ENCODE measurements around the gene CDCA7L. TPM values are rescaled to one million over a fixed set of nuclear protein-coding genes. Genes with fewer than 3 reads are reported as not detected.

The CDCA7L gene
- total RNA-seq, 1 experiment from 2014 or later, result 107 TPM

DNA sequence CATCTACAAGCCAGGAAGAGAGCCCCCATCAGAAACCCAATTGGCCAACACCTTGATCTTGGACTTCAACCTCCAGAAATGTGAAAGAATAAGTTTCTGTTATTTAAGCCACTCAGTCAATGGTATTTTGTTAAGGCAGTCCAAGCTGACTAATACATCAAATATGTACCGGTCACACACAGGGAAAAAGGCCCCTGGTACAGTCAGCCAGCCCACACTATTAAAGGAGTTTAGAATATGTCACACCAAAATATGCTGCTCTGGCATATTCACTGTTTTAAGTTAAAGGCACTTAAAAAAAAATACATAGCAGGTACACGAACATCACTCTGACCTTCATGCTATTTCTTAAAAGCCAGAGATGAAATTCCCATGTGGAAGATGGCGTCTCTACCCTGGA lies 15.2 kb upstream of the CDCA7L start:
- intact Hi-C loops (cut with micrococcal nuclease), result no loop called here
- no peaks in the 10 kb centered on the region for H3K9me2 ChIP-seq (ENCODE audit: insufficient read depth)
- no peaks in the 10 kb centered on the region for H3K9me3 ChIP-seq (ENCODE audit: control insufficient read depth in 1 of 2, insufficient read depth in 1 of 2, low read depth in 1 of 2, low read length in 2 of 2)
- H3K79me2 ChIP-seq (ENCODE audit: insufficient read depth, low read length), result no peaks in the 10 kb centered on the region
- no peaks in the 10 kb centered on the region for H3K36me3 ChIP-seq (ENCODE audit: control insufficient read depth in 1 of 2, insufficient read depth in 2 of 2, low read length in 2 of 2)
- H4K20me1 ChIP-seq (ENCODE audit: insufficient read depth), result no peaks in the 10 kb centered on the region
- BruUV-seq (replicated peaks), result no TSS peak
- ATAC-seq (peak; percentile 53; the same call in 1 of the 2 replicates), DNase-seq (ENCODE audit: low read depth, low spot score) (no peak)
- peak overlapping the region; percentile 42 for H3K4me2 ChIP-seq (ENCODE audit: low read length)
- H3K27me3 ChIP-seq (ENCODE audit: insufficient read depth, low read length), result no peaks in the 10 kb centered on the region
- ChIA-PET CTCF (no interaction called here), RAD21 (ENCODE audit: low non-redundant PET in 1 of 2, low total read pairs in 2 of 2, uncharacterized antibody in 2 of 2, unreplicated experiment in 2 of 2) (no interaction called here), POLR2A (no interaction called here)
- TF ChIP-seq ZNF274 (IDR thresholded peaks at IDR 0.05; ENCODE audit: low read depth, low read length) (no peak), SP1 (IDR thresholded peaks at IDR 0.05; ENCODE audit: low read depth) (no peak), CBX3 (IDR thresholded peaks at IDR 0.05; ENCODE audit: low read depth) (no peak), EZH2 (IDR thresholded peaks at IDR 0.05) (no peak), POLR2AphosphoS5 (IDR thresholded peaks at IDR 0.05; ENCODE audit: low read depth, low read length) (no peak)
- TF ChIP-seq, protein P1, sequence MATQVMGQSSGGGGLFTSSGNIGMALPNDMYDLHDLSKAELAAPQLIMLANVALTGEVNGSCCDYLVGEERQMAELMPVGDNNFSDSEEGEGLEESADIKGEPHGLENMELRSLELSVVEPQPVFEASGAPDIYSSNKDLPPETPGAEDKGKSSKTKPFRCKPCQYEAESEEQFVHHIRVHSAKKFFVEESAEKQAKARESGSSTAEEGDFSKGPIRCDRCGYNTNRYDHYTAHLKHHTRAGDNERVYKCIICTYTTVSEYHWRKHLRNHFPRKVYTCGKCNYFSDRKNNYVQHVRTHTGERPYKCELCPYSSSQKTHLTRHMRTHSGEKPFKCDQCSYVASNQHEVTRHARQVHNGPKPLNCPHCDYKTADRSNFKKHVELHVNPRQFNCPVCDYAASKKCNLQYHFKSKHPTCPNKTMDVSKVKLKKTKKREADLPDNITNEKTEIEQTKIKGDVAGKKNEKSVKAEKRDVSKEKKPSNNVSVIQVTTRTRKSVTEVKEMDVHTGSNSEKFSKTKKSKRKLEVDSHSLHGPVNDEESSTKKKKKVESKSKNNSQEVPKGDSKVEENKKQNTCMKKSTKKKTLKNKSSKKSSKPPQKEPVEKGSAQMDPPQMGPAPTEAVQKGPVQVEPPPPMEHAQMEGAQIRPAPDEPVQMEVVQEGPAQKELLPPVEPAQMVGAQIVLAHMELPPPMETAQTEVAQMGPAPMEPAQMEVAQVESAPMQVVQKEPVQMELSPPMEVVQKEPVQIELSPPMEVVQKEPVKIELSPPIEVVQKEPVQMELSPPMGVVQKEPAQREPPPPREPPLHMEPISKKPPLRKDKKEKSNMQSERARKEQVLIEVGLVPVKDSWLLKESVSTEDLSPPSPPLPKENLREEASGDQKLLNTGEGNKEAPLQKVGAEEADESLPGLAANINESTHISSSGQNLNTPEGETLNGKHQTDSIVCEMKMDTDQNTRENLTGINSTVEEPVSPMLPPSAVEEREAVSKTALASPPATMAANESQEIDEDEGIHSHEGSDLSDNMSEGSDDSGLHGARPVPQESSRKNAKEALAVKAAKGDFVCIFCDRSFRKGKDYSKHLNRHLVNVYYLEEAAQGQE (IDR thresholded peaks at IDR 0.05; ENCODE audit: low read depth), result no peak
- H3K4me1 ChIP-seq (ENCODE audit: control insufficient read depth in 1 of 2, insufficient read depth in 2 of 2, low read length in 2 of 2), result peaks cover 0 to 10% of the 10 kb centered on the region in 2 experiments; a peak in 2 of 4 replicates
- H3K4me3 ChIP-seq (replicated peaks in 1 of 2; ENCODE audit: low read depth in 1 of 2, low read length in 2 of 2), result no peak overlapping the region
- no peak overlapping the region for H3K9ac ChIP-seq (ENCODE audit: low read length)
- H2AFZ ChIP-seq (ENCODE audit: low read depth, low read length, poor library complexity, severe bottlenecking), result peak overlapping the region; percentile 74
- no peak overlapping the region for H3K27ac ChIP-seq (ENCODE audit: low read depth, low read length)

DNA sequence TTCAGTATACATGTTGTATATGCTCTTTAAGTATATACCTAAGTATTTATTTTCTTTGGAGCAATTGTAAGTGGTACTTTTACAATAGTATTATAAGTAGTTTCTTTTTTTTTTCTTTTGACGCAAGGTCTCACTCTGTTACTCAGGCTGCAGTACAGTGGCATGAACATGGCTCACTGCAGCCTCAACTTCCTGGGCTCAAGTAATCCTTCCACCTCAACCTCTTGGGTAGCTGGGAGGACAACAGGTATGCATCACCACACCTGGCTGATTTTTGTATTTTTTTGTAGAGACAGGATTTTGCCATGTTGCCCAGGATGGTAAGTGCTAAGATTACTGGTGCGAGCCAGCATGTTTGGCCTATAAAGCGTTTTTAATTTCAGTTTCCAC lies 13.7 kb upstream of the CDCA7L start:
- intact Hi-C loops (cut with micrococcal nuclease), result no loop called here
- Histone ChIP-seq H3K4me1 (ENCODE audit: control insufficient read depth in 1 of 2, insufficient read depth in 2 of 2, low read length in 2 of 2) (peaks cover 0 to 10% of the 10 kb centered on the region in 2 experiments; a peak in 2 of 4 replicates), H3K4me2 (ENCODE audit: low read length) (no peak overlapping the region), H3K9me2 (ENCODE audit: insufficient read depth) (no peaks in the 10 kb centered on the region), H3K36me3 (ENCODE audit: control insufficient read depth in 1 of 2, insufficient read depth in 2 of 2, low read length in 2 of 2) (no peaks in the 10 kb centered on the region), H2AFZ (ENCODE audit: low read depth, low read length, poor library complexity, severe bottlenecking) (no peak overlapping the region), H3K9ac (ENCODE audit: low read length) (no peak overlapping the region), H3K27me3 (ENCODE audit: insufficient read depth, low read length) (no peaks in the 10 kb centered on the region), H3K27ac (ENCODE audit: low read depth, low read length) (no peak overlapping the region), H3K4me3 (replicated peaks in 1 of 2; ENCODE audit: low read depth in 1 of 2, low read length in 2 of 2) (no peak overlapping the region), H3K79me2 (ENCODE audit: insufficient read depth, low read length) (no peaks in the 10 kb centered on the region), H3K9me3 (ENCODE audit: control insufficient read depth in 1 of 2, insufficient read depth in 1 of 2, low read depth in 1 of 2, low read length in 2 of 2) (no peaks in the 10 kb centered on the region), H4K20me1 (ENCODE audit: insufficient read depth) (no peaks in the 10 kb centered on the region)
- no peak for DNase-seq (ENCODE audit: low read depth, low spot score)
- POLR2A ChIA-PET, result interaction anchor here (0.7 kb wide), 1 partner anchor 13 kb away, joined by 4 read pairs; no protein-coding TSS in a partner anchor
- CTCF ChIA-PET, result no interaction called here
- TF ChIP-seq EZH2 (IDR thresholded peaks at IDR 0.05) (no peak), FOSL1 (IDR thresholded peaks at IDR 0.05; ENCODE audit: low read depth) (no peak), CEBPB (IDR thresholded peaks at IDR 0.05; ENCODE audit: low read depth) (no peak), SP1 (IDR thresholded peaks at IDR 0.05; ENCODE audit: low read depth) (no peak), YY1 (IDR thresholded peaks at IDR 0.05; ENCODE audit: extremely low read depth, insufficient replicate concordance, low read depth, low read length) (no peak), POLR2AphosphoS5 (IDR thresholded peaks at IDR 0.05; ENCODE audit: low read depth, low read length) (no peak)
- TF ChIP-seq, protein P2, sequence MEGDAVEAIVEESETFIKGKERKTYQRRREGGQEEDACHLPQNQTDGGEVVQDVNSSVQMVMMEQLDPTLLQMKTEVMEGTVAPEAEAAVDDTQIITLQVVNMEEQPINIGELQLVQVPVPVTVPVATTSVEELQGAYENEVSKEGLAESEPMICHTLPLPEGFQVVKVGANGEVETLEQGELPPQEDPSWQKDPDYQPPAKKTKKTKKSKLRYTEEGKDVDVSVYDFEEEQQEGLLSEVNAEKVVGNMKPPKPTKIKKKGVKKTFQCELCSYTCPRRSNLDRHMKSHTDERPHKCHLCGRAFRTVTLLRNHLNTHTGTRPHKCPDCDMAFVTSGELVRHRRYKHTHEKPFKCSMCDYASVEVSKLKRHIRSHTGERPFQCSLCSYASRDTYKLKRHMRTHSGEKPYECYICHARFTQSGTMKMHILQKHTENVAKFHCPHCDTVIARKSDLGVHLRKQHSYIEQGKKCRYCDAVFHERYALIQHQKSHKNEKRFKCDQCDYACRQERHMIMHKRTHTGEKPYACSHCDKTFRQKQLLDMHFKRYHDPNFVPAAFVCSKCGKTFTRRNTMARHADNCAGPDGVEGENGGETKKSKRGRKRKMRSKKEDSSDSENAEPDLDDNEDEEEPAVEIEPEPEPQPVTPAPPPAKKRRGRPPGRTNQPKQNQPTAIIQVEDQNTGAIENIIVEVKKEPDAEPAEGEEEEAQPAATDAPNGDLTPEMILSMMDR (IDR thresholded peaks at IDR 0.05 in 2 of 3, conservative IDR thresholded peaks at IDR 0.05 in 1 of 3; ENCODE audit: borderline replicate concordance in 1 of 3, insufficient read depth in 1 of 3, low read depth in 2 of 3, low read length in 2 of 3), result no peak
- RAD21 ChIA-PET (ENCODE audit: low non-redundant PET in 1 of 2, low total read pairs in 2 of 2, uncharacterized antibody in 2 of 2, unreplicated experiment in 2 of 2), result no interaction called here
- no peak for ATAC-seq
- BruUV-seq (replicated peaks), result no TSS peak
